Coronary artery (tissue), 2 donors: ENCODE results near the gene BABAM2.

Experiments used
- DNase-seq: peaks from one replicate; pipeline ENCODE4 v3.0.0-alpha.2; 2017; ENCODE audit warnings: low spot score
- H3K27ac ChIP-seq, 2 donors: fragments of 200-600 bp; sonication (generic); one replicate each; pipeline ENCODE4 v1.5.1; 2016 to 2019
- H3K4me3 ChIP-seq: fragments of 200-600 bp; sonication (generic); 2 replicates; pipeline ENCODE4 v1.5.1; 2016; ENCODE audit warnings: mild to moderate bottlenecking, moderate library complexity
- TF ChIP-seq, protein P1 (sequence below): fragments of 200-600 bp; sonication (generic); IDR thresholded peaks from one replicate; pipeline ENCODE4 v1.5.1; 2019; ENCODE audit warnings: antibody characterized with exemption

The BABAM2 gene

DNA sequence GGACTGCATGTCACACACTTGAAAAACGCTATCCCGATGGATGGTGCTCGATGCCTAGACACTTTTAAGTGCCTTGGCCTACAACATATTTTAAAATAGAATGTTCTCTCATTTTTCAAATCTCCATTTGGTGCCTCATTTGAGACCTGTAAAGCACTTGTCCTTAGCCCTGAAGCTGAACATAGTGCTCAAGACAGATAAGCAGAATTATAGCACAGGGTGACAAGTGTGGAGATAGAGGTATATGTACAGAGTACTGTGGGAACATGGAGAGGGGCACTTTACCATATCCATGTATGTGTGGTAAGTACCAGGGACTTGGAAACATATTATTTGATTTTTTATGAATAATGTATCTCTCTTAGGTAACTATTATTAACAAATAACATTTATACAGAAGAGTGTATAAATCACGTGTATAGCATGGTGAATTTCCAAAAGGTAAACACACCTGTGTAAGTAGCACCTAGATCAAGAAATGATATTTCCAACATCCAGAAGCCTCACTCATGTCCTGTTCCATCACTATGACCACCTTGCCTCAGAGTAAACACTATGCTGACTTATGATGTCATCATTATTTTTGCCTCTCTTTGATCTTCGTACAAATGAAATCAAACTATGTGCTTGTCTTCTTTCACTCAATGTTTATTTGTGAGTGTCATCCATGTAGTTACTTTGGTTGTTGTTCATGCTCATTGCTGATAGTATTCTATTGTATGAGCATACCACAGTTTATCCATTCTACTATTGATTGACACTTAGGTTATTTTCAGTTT is 103.6 kb downstream of the BABAM2 start:
- no peak overlapping the region for H3K4me3 ChIP-seq
- TF ChIP-seq, protein P1, sequence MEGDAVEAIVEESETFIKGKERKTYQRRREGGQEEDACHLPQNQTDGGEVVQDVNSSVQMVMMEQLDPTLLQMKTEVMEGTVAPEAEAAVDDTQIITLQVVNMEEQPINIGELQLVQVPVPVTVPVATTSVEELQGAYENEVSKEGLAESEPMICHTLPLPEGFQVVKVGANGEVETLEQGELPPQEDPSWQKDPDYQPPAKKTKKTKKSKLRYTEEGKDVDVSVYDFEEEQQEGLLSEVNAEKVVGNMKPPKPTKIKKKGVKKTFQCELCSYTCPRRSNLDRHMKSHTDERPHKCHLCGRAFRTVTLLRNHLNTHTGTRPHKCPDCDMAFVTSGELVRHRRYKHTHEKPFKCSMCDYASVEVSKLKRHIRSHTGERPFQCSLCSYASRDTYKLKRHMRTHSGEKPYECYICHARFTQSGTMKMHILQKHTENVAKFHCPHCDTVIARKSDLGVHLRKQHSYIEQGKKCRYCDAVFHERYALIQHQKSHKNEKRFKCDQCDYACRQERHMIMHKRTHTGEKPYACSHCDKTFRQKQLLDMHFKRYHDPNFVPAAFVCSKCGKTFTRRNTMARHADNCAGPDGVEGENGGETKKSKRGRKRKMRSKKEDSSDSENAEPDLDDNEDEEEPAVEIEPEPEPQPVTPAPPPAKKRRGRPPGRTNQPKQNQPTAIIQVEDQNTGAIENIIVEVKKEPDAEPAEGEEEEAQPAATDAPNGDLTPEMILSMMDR = no peak
- no peak for DNase-seq
- H3K27ac ChIP-seq = no peak overlapping the region

DNA sequence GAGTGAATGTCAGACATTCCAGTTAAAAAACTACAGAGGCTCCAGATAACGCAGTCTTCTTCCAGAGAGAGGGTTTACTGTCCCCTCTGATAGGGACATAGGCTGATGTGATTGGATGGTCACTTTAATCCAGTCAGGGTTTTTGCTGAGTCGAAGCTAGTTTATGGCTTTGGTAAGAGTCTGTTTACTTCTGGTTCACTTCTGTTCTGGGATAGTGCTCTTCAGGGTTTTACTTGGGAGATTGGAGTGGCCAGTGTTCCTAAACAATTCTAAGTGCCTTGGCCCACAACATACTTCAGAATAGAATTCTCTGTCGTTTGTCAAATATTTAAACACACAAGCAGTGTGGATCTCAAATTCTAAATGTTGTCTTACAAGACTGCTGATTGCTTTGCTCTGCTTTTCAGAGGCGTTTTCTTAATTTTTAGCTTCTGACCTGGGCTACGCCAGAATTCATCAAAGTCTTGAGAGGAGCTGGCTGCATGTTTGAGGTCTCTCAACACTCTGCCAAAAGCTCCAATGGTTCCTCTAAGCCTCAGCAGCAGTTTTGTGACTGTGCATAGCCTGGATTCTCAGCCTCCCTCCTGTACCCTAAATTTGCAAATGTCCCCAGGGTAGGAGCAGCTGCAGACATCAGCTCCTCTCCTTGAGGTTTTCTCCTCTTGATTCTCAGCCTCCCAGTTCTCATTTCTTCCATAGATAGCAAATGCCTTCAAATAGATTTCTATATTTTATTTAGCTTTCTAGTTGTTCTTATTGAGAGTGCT is 105.8 kb downstream of the BABAM2 start:
- TF ChIP-seq, protein P1 = no peak
- Histone ChIP-seq H3K27ac (no peak overlapping the region), H3K4me3 (no peak overlapping the region)
- no peak for DNase-seq

DNA sequence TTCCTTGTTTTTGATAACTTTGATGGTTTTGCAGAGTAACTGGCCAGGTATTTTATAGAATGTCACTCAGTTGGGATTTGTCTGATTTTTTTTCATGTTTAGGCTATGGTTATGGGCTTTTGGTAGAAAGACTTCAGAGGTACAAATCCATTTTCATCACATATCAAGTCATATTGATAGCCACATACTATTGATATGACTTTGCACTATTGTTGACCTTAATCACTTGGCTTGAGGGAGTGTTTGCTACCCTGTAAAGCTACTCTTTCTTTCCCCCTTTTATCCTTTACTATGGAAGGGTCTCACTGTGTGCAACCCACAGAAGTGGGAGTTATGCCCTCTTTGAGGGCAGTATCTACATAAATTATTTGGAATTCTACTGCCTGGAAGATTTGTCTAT is 109.8 kb downstream of the BABAM2 start:
- TF ChIP-seq, protein P1 = no peak
- H3K27ac ChIP-seq = no peak overlapping the region

DNA sequence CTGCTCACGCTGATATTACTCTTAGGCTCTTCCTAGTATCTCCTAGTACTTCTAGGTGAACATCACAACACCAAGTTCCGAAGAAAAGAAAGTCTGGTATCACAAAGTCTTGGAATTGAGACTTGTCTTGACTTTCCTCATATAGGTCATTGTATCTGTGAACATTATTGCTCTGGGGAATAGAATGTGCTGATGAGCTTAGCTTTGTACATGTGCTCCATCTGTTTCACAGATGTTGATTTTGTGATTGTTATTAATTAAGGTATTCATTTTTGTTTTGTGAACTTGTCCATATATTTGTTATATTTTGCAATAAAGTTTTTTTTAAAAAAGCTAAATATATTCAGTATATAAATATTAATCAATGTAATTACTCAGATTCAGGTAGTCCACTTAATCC is 111.7 kb downstream of the BABAM2 start:
- Histone ChIP-seq H3K27ac (no peak overlapping the region), H3K4me3 (no peak overlapping the region)
- no peak for DNase-seq
- TF ChIP-seq, protein P1 = no peak

More for the DNA sequence above, 109.8 kb downstream of the BABAM2 start:
- no peak for DNase-seq
- H3K4me3 ChIP-seq = no peak overlapping the region

DNA sequence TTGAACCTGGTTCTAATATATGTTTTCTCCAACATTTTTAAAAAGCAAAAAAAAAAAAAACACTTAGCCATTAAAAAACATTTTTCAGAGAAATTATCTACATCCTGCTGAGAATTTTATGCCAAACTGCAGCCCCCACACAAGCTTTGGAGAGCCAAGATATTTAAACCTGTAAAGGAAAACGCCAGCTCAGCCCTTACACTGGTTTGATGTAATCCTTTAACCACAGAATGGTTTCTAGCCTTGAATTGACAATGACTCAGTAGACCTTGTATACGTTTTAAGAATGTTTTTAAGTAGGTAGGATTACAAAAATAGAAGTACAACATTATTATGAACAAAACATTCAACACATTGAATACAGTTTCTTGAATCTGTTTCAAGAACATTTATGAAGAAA is 113.6 kb downstream of the BABAM2 start:
- TF ChIP-seq, protein P1 = no peak
- Histone ChIP-seq H3K4me3 (no peak overlapping the region), H3K27ac (no peak overlapping the region)
- no peak for DNase-seq

DNA sequence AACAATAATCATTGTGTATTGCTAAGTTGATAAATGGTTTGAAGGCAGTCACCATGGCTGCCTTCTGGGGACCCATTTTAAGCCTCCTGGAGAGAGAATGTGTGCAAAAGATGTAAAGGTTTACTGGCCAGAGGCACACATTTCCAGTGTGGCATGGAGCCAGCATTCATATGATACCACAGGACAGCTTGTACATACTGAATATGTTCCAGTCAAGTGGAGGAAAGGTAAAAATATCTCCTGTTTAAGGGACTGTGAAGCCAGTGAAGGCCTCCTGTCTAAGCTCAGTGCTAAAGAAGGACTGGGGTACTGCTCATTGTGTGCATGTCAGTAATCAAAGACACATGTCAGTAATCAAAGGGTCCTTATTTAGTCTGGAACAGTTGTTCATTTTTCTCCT is 119.2 kb downstream of the BABAM2 start:
- TF ChIP-seq, protein P1 = no peak
- H3K27ac ChIP-seq = no peak overlapping the region
- no peak overlapping the region for H3K4me3 ChIP-seq
- no peak for DNase-seq
